ENCODE measurements around the gene HBE1.
"Not testable (repeated sequence)": the region's sequence is repeated elsewhere in the genome, so short reads cannot be mapped to it uniquely, and the experiment has no call there.

HBE1 gene

DNA sequence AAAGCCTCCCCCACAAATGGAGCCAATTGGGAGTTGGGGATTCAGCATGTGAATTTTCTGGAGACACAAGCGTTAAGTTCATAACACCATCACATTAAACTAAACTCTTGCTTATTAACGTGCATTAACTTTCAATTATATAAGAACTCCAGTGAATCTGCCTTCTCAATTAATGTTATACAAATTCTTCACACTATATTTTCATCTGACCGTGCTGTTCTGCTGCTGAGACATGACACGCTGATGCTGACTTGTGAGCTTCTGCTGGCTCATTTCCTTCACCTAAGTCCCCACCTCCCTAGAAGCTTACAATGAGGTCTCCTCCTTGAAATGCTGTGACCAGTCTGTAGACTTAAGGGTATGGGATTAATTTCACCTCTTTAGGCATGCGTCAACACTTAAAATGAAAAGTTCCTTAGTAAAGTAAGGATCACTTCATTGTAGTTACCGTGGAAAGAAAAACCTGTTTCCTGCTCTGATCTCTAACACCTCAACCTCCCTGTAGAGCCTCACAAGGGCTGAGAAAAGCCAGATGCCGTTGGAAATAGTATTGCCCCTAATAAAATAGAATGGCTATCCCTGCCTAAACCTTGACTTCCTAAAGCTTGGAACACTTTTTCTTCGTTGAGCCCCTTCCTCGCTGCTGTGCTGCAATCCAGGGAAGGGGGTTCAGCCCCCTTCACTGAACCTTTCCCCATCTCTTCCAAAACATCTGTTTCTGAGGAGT, 17.4 kb downstream of the HBE1 start:
- no peak for DNase-seq

DNA sequence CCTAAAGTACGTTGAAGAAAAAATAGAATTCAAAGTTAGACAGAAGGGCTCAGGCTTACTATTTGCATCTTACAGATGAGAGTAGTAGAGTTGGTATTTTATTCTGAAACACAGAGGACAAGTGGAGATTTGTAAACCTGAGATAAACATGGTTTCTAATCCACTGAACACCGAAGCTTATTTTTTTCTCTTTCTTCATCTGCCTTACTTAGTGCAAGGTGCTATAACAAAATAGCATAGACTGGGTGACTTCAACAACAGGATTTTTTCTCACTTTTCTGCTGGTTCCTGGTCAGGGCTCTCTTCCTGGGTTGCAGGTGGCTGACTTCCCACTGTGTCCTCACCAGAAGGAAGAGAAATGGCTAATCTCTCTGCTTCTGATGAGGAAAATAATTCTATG, 18.0 kb downstream of the HBE1 start:
- DNase-seq, result no peak

GRCh38 chr11:5250543-5251204, 19.1 kb downstream of the HBE1 start:
- DNase-seq, result no peak

DNA sequence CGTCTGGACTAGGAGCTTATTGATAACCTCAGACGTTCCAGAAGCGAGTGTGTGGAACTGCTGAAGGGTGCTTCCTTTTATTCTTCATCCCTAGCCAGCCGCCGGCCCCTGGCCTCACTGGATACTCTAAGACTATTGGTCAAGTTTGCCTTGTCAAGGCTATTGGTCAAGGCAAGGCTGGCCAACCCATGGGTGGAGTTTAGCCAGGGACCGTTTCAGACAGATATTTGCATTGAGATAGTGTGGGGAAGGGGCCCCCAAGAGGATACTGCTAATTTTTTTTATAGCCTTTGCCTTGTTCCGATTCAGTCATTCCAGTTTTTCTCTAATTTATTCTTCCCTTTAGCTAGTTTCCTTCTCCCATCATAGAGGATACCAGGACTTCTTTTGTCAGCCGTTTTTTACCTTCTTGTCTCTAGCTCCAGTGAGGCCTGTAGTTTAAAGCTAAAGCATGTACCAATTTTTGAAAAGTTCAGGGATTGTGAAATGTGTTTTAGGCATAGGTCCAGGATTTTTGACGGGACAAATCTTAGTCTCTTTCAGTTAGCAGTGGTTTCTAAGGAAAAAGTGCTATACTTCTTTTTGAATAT, 19.8 kb downstream of the HBE1 start, which contains the start of gene HBG1:
Gene HBG1, minus strand, starts transcription at position 51 of the 590 bp plus-strand sequence. CDS start 53 bp downstream, outside the sequence.
- not testable (repeated sequence) for DNase-seq

DNA sequence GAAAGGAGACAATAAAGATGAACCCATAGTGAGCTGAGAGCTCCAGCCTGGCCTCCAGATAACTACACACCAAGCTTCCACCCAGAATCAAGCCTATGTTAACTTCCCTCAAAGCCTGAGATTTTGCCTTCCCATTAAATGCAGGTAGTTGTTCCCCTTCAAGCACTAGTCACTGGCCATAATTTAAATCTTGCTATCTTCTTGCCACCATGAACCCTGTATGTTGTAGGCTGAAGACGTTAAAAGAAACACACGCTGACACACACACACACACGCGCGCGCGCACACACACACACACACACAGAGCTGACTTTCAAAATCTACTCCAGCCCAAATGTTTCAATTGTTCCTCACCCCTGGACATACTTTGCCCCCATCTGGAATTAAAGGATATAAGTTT, 21.2 kb downstream of the HBE1 start:
- DNase-seq, result not testable (repeated sequence)

DNA sequence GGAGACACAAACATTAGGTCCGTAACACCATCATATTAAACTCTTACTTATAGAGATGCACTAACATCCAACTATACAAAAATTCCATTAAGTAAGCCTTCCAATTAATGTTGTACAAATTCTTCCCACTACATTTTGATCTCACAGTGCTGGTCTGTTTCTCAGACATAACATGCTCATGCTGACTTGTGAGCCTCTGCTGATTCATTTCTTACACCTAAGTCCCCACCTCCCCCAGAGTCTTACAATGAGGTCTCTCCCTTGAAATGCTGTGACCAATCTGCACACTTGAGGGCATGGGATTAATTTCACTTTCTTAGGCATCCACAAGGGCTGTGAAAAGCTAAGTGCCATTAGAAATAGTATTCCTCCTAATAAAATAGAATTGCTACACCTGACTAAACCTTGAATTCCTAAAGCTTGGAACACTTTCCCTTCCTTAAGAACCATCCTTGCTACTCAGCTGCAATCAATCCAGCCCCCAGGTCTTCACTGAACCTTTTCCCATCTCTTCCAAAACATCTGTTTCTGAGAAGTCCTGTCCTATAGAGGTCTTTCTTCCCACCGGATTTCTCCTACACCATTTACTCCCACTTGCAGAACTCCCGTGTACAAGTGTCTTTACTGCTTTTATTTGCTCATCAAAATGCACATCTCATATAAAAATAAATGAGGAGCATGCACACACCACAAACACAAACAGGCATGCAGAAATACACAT, 22.1 kb downstream of the HBE1 start:
- DNase-seq, result no peak

DNA sequence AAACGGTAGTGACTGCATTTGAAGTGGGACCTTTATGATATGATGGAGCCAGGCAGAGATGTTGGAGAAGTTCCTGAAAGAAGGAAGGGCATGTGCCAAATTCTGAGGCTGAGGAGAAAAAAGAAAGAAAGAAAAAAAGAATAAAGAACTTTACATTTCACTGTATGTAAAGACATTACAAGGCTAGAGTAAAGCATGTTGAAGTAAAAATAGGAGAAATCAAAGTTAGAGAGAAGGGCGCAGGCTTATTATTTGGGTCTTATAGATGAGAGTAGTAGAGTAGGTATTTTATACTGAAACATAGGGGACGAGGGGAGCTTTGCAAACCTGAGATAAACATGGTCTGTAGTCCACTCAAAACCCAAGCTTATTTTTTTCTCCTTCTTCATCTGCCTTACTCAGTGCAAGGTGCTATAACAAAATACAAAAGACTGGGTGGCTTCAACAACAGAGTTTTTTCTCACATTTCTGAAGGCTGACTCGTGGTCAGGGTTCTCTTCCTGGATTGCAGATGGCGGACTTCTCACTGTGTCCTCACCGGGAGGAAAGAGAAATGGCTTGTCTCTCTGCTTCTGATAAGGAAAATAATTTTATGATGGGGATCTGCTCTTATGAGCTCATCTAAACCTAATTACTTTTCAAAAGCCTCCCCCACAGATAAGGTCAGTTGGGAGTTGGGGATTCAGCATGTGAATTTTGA, 22.8 kb downstream of the HBE1 start:
- no peak for DNase-seq

- DNase-seq, result no peak
These were observed 24.6 kb downstream of the HBE1 start for GRCh38 chr11:5245155-5245554.

DNA sequence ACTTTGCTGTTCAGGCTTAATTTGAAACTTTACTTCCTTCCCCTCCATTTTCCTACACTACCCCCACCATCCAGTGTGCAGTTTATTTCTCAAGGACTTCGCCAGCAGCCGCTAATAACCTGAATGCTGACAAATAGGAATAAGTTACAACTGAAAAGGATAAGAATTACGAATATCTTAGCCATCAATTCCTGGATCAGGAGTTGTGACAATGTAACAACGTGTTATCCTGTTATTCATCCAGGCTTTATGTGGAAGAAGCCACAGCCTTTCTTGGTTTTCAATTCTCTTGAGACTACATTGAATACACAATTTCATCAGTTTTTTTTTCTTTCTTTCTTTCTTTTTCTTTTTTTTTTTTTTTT, 25.9 kb downstream of the HBE1 start:
- no peak for DNase-seq

GRCh38 chr11:5242933-5243815, 26.6 kb downstream of the HBE1 start:
- no peak for DNase-seq

- DNase-seq, result no peak
These were observed 27.5 kb downstream of the HBE1 start for GRCh38 chr11:5242208-5242607.

GRCh38 chr11:5241458-5241857, 28.3 kb downstream of the HBE1 start:
- no peak for DNase-seq

DNA sequence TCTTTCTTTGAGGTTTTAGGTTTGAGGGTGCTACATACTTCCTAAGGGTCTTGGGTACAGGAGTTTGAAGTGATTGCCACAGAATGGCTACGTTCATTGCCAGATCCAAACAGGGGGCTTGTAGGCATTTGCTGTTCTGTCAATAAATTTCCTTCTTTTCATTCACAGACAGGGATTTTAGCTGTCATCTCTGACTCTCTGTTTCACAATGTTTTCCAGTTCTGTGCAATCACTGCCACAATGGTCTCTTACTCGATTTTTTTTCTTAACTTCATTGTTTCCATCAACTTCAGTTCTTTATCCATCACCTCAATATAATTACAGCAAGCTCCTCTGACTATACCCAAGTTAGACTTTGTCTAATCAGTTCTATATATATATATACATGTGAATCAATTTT, 29.3 kb downstream of the HBE1 start:
- no peak for DNase-seq

- no peak for DNase-seq
These were observed 29.7 kb downstream of the HBE1 start for GRCh38 chr11:5240056-5240455.

DNA sequence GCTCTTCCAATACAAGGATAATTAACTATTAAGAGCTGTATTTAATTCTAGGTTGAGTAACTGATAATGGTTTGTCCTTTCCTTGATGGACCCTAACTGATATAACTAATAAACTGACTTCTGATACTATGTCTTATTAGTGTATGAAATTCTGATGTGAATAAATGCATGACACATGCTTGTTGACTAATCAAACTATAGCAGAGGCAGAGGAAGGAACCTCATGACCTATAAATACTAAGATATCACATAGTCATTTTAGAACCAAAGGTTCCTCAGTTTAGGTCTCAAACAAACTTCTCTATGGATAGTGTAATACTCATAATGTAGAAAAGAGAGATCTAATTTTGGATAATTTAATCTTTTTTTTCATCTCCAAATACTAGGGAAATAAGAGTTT, 30.7 kb downstream of the HBE1 start:
- no peak for DNase-seq

DNA sequence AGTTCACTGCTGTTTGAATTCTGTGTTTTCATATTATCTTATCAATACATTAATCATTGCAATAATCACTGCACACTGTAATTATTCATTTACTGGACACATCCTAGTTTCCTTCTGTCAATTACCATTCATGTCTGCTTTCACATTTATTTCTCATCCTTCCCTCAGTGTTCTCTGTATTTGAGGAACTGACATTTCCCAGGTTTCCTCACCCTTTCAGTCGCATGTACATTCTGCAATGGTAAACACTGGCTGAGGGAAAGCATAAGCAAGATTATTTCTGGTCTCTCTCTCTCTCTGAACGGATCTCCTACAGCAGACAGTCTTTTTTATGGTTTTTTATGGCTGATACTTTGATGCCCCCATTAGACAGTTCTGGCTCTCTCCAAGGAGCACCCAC, 31.3 kb downstream of the HBE1 start:
- DNase-seq, result no peak

GRCh38 chr11:5237420-5237819, 32.3 kb downstream of the HBE1 start:
- no peak for DNase-seq

DNA sequence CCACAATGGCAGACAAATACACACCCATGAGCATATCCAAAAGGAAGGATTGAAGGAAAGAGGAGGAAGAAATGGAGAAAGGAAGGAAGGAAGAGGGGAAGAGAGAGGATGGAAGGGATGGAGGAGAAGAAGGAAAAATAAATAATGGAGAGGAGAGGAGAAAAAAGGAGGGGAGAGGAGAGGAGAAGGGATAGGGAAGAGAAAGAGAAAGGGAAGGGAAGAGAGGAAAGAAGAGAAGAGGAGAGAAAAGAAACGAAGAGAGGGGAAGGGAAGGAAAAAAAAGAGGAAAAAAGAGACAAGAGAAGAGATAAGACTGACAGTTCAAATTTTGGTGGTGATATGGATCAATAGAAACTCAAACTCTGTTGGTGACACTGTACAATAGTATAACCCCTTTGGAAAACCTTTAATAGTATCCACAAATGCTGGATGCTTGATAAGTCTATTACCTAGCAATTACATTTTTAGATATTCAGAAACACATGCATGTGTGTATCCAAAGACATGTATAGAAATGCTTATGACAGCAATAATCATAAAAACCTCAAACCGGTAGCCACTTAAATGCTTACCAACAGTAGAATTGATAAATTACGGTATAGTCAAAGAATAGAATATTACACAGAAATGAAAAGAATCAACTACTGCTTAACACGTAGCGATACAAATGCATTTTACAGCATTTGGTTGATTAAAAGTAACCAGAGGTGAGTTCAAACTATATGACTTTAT, 34.2 kb downstream of the HBE1 start:
- no peak for DNase-seq

- no peak for DNase-seq
These were observed 35.3 kb downstream of the HBE1 start, which contains the start of gene HBD for GRCh38 chr11:5234381-5234834. Gene HBD, minus strand, starts transcription at chr11:5234483. Its CDS starts 50 bp downstream, at chr11:5234433.

GRCh38 chr11:5233307-5233706, 36.4 kb downstream of the HBE1 start:
- no peak for DNase-seq

DNA sequence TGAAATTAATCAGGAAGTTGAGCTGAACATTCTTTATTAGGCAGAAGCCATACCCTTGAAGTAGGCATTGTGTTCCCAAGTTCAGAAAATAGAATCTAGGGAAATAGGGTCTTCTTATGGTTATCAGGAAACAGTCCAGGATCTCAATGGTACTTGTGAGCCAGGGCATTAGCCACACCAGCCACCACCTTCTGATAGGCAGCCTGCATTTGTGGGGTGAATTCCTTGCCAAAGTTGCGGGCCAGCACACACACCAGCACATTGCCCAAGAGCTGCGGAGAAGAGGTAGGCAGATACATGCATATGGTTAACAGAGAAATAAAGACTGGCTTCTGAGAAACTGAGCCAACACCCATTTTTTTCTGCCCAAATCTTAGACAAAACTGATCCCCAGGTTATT, 36.9 kb downstream of the HBE1 start:
- no peak for DNase-seq
